Vagina (tissue), 2 donors: ENCODE data around the gene EIPR1. TPM values are rescaled to one million over a fixed set of nuclear protein-coding genes. Genes with fewer than 3 reads are reported as not detected.

Experiments used
- DNase-seq, 2 donors: peaks; one replicate each; pipeline ENCODE4 v3.0.0-alpha.2; 2017; ENCODE audit errors: extremely low spot score in 2 of 2
- H3K27ac ChIP-seq: fragments of 200-600 bp; sonication (generic); one replicate; pipeline ENCODE4 v1.5.1; 2019
- H3K27me3 ChIP-seq: fragments of 200-600 bp; sonication (generic); one replicate; pipeline ENCODE4 v1.5.1; 2019
- H3K36me3 ChIP-seq, 2 donors: fragments of 200-600 bp; sonication (generic); one replicate each; pipeline ENCODE4 v1.5.1; 2017 to 2019
- H3K4me1 ChIP-seq: fragments of 200-600 bp; sonication (generic); one replicate; pipeline ENCODE4 v1.5.1; 2019
- H3K4me3 ChIP-seq, 2 donors: fragments of 200-600 bp; sonication (generic); 1 replicate in 1 of 2; 2 replicates in 1 of 2; pipeline ENCODE4 v1.5.1; 2016 to 2019
- H3K9me3 ChIP-seq: fragments of 200-600 bp; sonication (generic); one replicate; pipeline ENCODE4 v1.5.1; 2019
- POLR2A ChIP-seq, 2 donors: fragments of 450-650 bp; IDR thresholded peaks; one replicate each; pipeline ENCODE4 v1.6.1; 2017; ENCODE audit warnings: antibody characterized with exemption in 2 of 2, mild to moderate bottlenecking in 2 of 2, moderate library complexity in 2 of 2
- POLR2AphosphoS5 ChIP-seq, 2 donors: sonication (generic); formaldehyde crosslinking; IDR thresholded peaks; one replicate each; pipeline ENCODE4 v1.9.0; 2017; ENCODE audit warnings: antibody characterized with exemption in 2 of 2, mild to moderate bottlenecking in 2 of 2, low read depth in 1 of 2; ENCODE audit not compliant: insufficient read depth in 1 of 2
- intact Hi-C: fragments of 100-400 bp; cut with DNase I; formaldehyde crosslinking; loops from one replicate; pipeline ENCODE4 v1.15.1; 2023
- total RNA-seq: library from RNA; depleted of rRNA; stranded (reverse); fragments of >200 nt; gene quantifications from one replicate; pipeline ENCODE4 v1.2.3, GENCODE V29; 2016
- TF ChIP-seq, protein P1 (sequence below), 3 experiments: fragments of 450-650 bp in 2 of 3; fragments of 200-600 bp in 1 of 3; sonication (generic) in 1 of 3; IDR thresholded peaks; one replicate each; pipeline ENCODE4 v1.5.1; 2017 to 2019; ENCODE audit warnings: antibody characterized with exemption in 3 of 3, mild to moderate bottlenecking in 2 of 3, moderate library complexity in 2 of 3

The EIPR1 gene
- total RNA-seq, 1 donor from 2014 or later = 39.8 TPM

DNA sequence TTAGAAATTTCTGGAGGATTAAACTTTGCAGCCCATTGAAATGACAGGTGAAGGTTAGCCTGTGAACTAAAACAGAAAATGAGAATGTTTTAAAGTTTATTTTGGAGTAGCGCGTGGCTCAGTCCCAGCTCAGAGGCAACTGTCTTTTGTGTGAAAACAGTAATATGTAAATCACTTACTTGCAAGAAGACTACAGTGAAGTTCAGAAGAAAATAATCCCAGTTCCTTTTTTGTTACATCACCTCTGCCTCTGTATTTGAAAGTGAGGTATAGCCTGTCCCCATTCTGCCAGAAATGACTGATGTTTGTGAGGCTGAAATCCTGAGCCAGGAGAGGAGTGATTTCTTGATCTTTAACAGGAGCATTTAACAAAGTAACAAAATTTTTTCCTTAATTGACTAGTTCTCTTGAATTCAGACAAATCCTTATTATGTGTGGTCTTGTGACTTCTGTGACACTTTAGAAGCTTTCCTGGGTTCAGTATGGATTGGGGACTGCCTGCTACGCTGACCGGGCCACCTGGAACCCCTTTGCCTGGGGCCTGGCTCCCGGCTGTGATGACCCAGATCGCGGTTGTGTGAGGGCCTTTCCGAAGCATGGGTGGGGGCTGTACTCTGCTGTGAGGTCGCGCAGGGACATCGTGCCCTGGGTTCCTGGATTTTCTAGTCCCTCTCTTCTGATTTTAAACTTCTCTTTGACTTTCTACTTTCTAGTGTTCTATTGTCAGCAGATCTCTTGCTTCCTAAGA, 26.1 kb upstream of the EIPR1 start:
- no peaks in the 10 kb centered on the region for H3K9me3 ChIP-seq
- peaks cover 0 to 14% of the 10 kb centered on the region in 2 donors for H3K36me3 ChIP-seq
- intact Hi-C loops = no loop called here
- no peaks in the 10 kb centered on the region for H3K27me3 ChIP-seq
- TF ChIP-seq POLR2AphosphoS5 (IDR thresholded peaks at IDR 0.05; ENCODE audit: insufficient read depth in 1 of 2, low read depth in 1 of 2) (no peak), POLR2A (IDR thresholded peaks at IDR 0.05) (no peak)
- TF ChIP-seq, protein P1, sequence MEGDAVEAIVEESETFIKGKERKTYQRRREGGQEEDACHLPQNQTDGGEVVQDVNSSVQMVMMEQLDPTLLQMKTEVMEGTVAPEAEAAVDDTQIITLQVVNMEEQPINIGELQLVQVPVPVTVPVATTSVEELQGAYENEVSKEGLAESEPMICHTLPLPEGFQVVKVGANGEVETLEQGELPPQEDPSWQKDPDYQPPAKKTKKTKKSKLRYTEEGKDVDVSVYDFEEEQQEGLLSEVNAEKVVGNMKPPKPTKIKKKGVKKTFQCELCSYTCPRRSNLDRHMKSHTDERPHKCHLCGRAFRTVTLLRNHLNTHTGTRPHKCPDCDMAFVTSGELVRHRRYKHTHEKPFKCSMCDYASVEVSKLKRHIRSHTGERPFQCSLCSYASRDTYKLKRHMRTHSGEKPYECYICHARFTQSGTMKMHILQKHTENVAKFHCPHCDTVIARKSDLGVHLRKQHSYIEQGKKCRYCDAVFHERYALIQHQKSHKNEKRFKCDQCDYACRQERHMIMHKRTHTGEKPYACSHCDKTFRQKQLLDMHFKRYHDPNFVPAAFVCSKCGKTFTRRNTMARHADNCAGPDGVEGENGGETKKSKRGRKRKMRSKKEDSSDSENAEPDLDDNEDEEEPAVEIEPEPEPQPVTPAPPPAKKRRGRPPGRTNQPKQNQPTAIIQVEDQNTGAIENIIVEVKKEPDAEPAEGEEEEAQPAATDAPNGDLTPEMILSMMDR (IDR thresholded peaks at IDR 0.05) = no peak
- no peak overlapping the region for H3K27ac ChIP-seq
- H3K4me1 ChIP-seq = peaks cover 42% of the 10 kb centered on the region
- DNase-seq = no peak
- no peak overlapping the region for H3K4me3 ChIP-seq

DNA sequence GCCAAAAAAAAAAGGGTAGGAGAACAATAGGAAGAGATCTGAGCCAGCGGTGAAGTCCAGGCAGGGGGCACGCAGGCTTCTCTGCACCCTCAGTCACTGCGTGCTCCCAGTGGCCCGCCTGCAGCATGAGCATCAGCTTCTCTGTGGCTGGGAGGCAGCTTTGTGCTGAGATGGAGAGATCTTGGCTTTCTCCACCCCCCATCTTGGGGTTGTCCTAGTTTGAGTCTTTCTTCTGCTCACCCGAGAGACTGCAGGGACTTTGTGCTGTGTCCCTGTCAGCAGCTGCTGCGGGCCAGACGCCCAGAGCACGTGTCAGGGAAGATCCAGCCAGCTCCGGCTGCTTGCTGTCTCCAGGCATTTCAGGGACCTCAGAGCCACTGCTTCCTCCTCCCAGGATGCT, 22.2 kb upstream of the EIPR1 start:
- intact Hi-C loops = no loop called here
- H3K27me3 ChIP-seq = no peaks in the 10 kb centered on the region
- H3K4me3 ChIP-seq = no peak overlapping the region
- H3K36me3 ChIP-seq = peaks cover 0 to 28% of the 10 kb centered on the region in 2 donors
- no peak for DNase-seq
- H3K9me3 ChIP-seq = peaks cover 16% of the 10 kb centered on the region
- peaks cover 19% of the 10 kb centered on the region for H3K4me1 ChIP-seq
- TF ChIP-seq POLR2A (IDR thresholded peaks at IDR 0.05) = no peak
- TF ChIP-seq, protein P1 (IDR thresholded peaks at IDR 0.05) = no peak
- no peak for TF ChIP-seq POLR2AphosphoS5 (IDR thresholded peaks at IDR 0.05; ENCODE audit: insufficient read depth in 1 of 2, low read depth in 1 of 2)
- no peak overlapping the region for H3K27ac ChIP-seq

DNA sequence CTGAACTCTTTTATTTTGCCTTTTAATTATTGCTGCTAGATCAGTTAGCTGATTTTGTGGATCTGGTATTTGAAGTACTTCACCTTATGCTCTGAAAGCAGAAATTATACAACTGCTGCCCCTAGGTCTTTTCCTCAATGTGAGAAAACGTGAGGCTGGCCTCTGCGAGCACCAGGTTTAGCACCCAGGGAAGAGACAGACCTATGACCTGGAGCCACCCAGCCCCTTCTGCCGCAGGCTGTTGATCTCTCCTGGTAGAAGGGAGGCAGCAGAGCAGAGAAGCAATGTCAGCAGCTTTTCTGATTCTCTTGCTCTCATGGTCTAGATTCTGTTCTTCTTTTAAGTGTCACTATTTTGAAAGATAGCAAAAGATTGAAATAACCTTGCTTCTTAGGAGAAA, 21.8 kb upstream of the EIPR1 start:
- DNase-seq = no peak
- intact Hi-C loops = no loop called here
- H3K4me1 ChIP-seq = peaks cover 17% of the 10 kb centered on the region
- no peaks in the 10 kb centered on the region for H3K27me3 ChIP-seq
- H3K4me3 ChIP-seq = no peak overlapping the region
- no peak overlapping the region for H3K27ac ChIP-seq
- peaks cover 16% of the 10 kb centered on the region for H3K9me3 ChIP-seq
- TF ChIP-seq POLR2AphosphoS5 (IDR thresholded peaks at IDR 0.05; ENCODE audit: insufficient read depth in 1 of 2, low read depth in 1 of 2) (no peak), POLR2A (IDR thresholded peaks at IDR 0.05) (no peak)
- TF ChIP-seq, protein P1 (IDR thresholded peaks at IDR 0.05) = no peak
- H3K36me3 ChIP-seq = peaks cover 0 to 28% of the 10 kb centered on the region in 2 donors

DNA sequence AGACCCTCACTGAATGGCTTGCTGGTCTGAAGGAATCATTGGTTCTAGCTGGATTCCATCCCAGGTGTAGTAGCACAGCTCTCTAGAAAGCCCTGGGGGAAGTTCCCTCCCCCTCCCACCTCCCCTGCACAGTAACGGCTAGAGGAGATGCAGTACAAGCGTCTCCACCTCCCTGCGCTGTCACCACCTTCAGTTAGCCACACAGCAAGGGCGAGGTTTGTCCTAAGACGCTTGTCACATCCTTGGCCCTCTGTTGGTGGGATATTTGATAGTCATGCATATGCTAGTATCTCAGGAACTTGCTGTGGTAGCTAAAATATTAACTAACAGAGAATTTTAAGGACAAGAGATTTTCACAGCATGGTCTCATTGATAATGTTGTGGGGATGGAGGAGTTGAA, 21.2 kb upstream of the EIPR1 start:
- intact Hi-C loops = no loop called here
- no peak for DNase-seq
- TF ChIP-seq, protein P1 (IDR thresholded peaks at IDR 0.05) = no peak
- TF ChIP-seq POLR2A (IDR thresholded peaks at IDR 0.05) (no peak), POLR2AphosphoS5 (IDR thresholded peaks at IDR 0.05; ENCODE audit: insufficient read depth in 1 of 2, low read depth in 1 of 2) (no peak)

DNA sequence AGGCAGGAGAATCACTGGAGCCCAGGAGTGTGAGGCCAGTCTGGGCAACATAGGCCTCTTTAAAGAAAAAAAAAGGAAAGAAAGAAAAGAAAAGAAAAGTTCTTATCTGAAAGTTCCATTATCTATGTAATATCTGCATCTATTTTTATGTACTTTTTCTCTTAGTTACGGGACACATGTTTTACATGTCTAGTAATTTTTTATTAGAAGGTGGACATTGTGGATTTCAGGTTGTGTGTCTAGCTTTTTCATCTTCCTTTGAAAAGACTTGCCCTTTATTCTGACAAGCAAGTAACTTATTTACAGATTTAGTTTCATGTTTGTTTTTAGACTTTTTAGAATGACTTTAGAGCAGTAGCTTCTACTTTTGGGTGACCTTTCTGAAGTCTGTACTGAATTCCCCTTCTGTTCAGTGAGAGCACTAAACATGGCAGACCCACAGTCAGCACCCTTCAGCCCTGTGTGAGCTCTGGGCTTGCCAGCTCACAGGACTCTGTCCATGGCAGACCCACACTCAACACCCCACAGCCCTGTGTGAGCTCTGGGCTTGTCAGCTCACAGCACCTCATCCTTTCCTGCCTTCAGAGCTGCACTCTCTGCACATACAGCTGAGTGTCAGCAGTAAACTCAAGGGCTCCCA, 19.4 kb upstream of the EIPR1 start:
- Histone ChIP-seq H3K27ac (no peak overlapping the region), H3K4me1 (peaks cover 12% of the 10 kb centered on the region), H3K36me3 (peaks cover 0 to 19% of the 10 kb centered on the region in 2 donors), H3K27me3 (no peaks in the 10 kb centered on the region), H3K9me3 (peaks cover 16% of the 10 kb centered on the region), H3K4me3 (no peak overlapping the region)
- TF ChIP-seq, protein P1 (IDR thresholded peaks at IDR 0.05) = no peak
- TF ChIP-seq POLR2AphosphoS5 (IDR thresholded peaks at IDR 0.05; ENCODE audit: insufficient read depth in 1 of 2, low read depth in 1 of 2) (no peak), POLR2A (IDR thresholded peaks at IDR 0.05) (no peak)
- no peak for DNase-seq
- intact Hi-C loops = no loop called here

More for the DNA sequence above, 21.2 kb upstream of the EIPR1 start:
- H3K27ac ChIP-seq = no peak overlapping the region
- H3K27me3 ChIP-seq = no peaks in the 10 kb centered on the region
- H3K36me3 ChIP-seq = peaks cover 0 to 28% of the 10 kb centered on the region in 2 donors
- peaks cover 16% of the 10 kb centered on the region for H3K9me3 ChIP-seq
- H3K4me3 ChIP-seq = no peak overlapping the region
- H3K4me1 ChIP-seq = peaks cover 16% of the 10 kb centered on the region
